Right lobe of liver (tissue), 6 donors: Measurements from ENCODE around the gene PPARA. TPM values are rescaled to one million over a fixed set of nuclear protein-coding genes. Genes with fewer than 3 reads are reported as not detected.

Source experiments
- ATAC-seq, 4 donors: fragments of 200-7000 bp; cut with Tn5 transposase; one replicate each; pipeline ENCODE4 v1.9.1; 2020; ENCODE audit warnings: mild to moderate bottlenecking in 4 of 4, moderate library complexity in 4 of 4
- DNase-seq, 3 donors: peaks; one replicate each; pipeline ENCODE4 v3.0.0-alpha.2; 2020
- H3K27ac ChIP-seq, 3 donors: fragments of 200-600 bp; one replicate each; pipeline ENCODE4 v1.8.0; 2022
- H3K27me3 ChIP-seq, 2 donors: fragments of 200-600 bp; one replicate each; pipeline ENCODE4 v1.8.0; 2022
- H3K36me3 ChIP-seq, 4 donors: fragments of 200-600 bp; sonication (generic) in 1 of 4; one replicate each; pipeline versions ENCODE4 v1.5.1 to v1.8.0; 2017 to 2022; ENCODE audit warnings: control low read depth in 1 of 4
- H3K4me1 ChIP-seq, 4 donors: fragments of 200-600 bp; sonication (generic) in 1 of 4; one replicate each; pipeline versions ENCODE4 v1.5.1 to v1.8.0; 2017 to 2022; ENCODE audit warnings: control low read depth in 1 of 4
- H3K4me3 ChIP-seq, 3 donors: fragments of 200-600 bp; one replicate each; pipeline ENCODE4 v1.8.0; 2022
- H3K9me3 ChIP-seq, 4 donors: fragments of 200-600 bp; sonication (generic) in 1 of 4; one replicate each; pipeline versions ENCODE4 v1.5.1 to v1.8.0; 2017 to 2022; ENCODE audit warnings: control low read depth in 1 of 4
- POLR2A ChIP-seq: fragments of 450-650 bp; IDR thresholded peaks from one replicate; pipeline ENCODE4 v1.6.1; 2017; ENCODE audit warnings: antibody characterized with exemption, mild to moderate bottlenecking
- WGBS: methylation state at CpG from one replicate; pipeline ENCODE4 v1.1.6; 2018; ENCODE audit warnings: low coverage, low lambda C conversion rate; ENCODE audit not compliant: insufficient coverage; ENCODE audit errors: missing lambda C conversion rate; 5-methylcytosine and 5-hydroxymethylcytosine counted together
- intact Hi-C, 2 donors: fragments of 100-400 bp; cut with DNase I; formaldehyde crosslinking; loops; one replicate each; pipeline versions ENCODE4 v1.11.2 to v1.14.1; 2022
- total RNA-seq, 6 experiments: library from RNA; depleted of rRNA in 2 of 6; stranded (reverse); fragments of >200 nt in 2 of 6; fragmentation: NEBNext Ultra II Directional in 3 of 6; extraction: Animal tissue kit (Norgen Biotek cat#: 25700) in 3 of 6; gene quantifications; one replicate each; pipeline versions ENCODE4 v1.1.0 to v1.2.4, GENCODE V29; 2016 to 2023
- TF ChIP-seq, protein P1 (sequence below), 4 donors: fragments of 200-600 bp in 3 of 4; fragments of 450-650 bp in 1 of 4; IDR thresholded peaks; one replicate each; pipeline versions ENCODE4 v1.5.1 to v1.8.0; 2016 to 2022; ENCODE audit warnings: antibody characterized with exemption in 4 of 4, mild to moderate bottlenecking in 2 of 4
- donor health status: DM: no; HTN: yes; CAD: no.
- donor health status: DM: no; HTN: no; CAD: no.
- donor health status: DM: no; HTN: no; CAD: no.
- donor health status: DM: no; HTN: yes; CAD: no.
- donor health status: DM: no; HTN: yes; CAD: no.

PPARA gene
- total RNA-seq, 6 experiments from 2014 or later: 64.4 to 152 (median 95.1) TPM

DNA sequence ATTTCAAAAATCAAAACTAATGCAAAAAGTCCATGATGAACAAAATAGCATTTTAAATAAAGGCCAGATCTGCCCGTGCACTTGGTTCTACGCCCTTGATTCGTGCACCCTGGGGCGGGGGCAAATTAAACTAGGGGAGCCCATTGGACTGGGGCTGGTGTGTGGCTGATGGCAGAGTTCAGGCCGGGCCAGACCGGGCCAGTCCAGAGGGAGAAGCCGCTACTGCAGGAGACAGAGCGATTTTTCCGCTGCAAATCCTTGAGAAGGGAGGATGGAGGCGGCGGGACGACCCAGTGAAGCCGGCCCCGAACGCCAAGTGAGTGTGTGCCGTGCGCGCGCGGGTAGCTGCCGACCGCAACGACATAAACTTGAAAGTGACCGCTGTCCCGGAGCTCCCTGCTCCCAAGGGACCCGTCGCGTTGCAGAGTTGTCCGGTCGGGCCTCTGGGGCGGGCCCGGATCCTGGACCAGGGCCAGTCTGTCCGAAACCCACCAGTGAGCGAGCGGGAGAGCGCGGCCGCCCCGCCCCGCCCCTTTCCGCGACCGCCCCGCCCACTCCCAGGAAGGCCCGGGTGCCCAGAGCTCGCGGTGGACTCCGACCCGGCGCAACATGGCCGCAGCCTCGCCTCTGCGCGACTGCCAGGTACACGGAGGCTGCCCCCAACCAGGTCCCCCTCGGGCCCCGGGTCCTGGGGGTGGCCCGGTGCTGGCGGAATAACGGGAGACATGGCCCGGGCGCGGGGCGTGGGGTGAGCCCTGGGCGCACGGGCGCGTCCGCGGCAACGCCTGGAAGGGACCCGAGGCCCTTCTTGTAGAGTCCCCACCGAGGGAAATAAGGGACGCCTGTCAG, 117.3 kb downstream of the PPARA start, which contains the start of gene TTC38:
TSS of gene TTC38 (plus strand) at position 578 of the 849 bp plus-strand sequence. CDS start at position 610, 32 bp downstream.
- TF ChIP-seq, protein P1, sequence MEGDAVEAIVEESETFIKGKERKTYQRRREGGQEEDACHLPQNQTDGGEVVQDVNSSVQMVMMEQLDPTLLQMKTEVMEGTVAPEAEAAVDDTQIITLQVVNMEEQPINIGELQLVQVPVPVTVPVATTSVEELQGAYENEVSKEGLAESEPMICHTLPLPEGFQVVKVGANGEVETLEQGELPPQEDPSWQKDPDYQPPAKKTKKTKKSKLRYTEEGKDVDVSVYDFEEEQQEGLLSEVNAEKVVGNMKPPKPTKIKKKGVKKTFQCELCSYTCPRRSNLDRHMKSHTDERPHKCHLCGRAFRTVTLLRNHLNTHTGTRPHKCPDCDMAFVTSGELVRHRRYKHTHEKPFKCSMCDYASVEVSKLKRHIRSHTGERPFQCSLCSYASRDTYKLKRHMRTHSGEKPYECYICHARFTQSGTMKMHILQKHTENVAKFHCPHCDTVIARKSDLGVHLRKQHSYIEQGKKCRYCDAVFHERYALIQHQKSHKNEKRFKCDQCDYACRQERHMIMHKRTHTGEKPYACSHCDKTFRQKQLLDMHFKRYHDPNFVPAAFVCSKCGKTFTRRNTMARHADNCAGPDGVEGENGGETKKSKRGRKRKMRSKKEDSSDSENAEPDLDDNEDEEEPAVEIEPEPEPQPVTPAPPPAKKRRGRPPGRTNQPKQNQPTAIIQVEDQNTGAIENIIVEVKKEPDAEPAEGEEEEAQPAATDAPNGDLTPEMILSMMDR (IDR thresholded peaks at IDR 0.05): no peak
- peak; percentile 81 for TF ChIP-seq POLR2A
- peak; percentile 96 to 98 (median 97) for DNase-seq
- under 1% methylated on average over 22 of the region's 74 CpGs for WGBS
- no peaks in the 10 kb centered on the region for H3K27me3 ChIP-seq
- peaks cover 0 to 42% (median 12%) of the 10 kb centered on the region in 4 donors for H3K4me1 ChIP-seq
- peak within 1 kb of the TSS; percentile 73 to 92 (median 92) for H3K27ac ChIP-seq
- ATAC-seq: peak; percentile 86 to 92 (median 86)
- peak within 1 kb of the TSS; percentile 84 to 100 (median 87) for H3K4me3 ChIP-seq
- peaks cover 0 to 24% (median 8%) of the 10 kb centered on the region in 4 donors for H3K36me3 ChIP-seq
- H3K9me3 ChIP-seq: no peaks in the 10 kb centered on the region
- intact Hi-C loops: no loop called here

GRCh38 chr22:46269564-46269963, 119.2 kb downstream of the PPARA start:
- Histone ChIP-seq H3K36me3 (peaks cover 0 to 44% (median 21%) of the 10 kb centered on the region in 4 donors), H3K27ac (peak overlapping the region in 2 of 3 donors; percentile 92), H3K4me3 (peak overlapping the region; percentile 84 to 100 (median 87)), H3K27me3 (no peaks in the 10 kb centered on the region), H3K9me3 (no peaks in the 10 kb centered on the region), H3K4me1 (peaks cover 0 to 42% (median 10%) of the 10 kb centered on the region in 4 donors)
- DNase-seq: peak in 2 of 3 donors; percentile 62 to 80
- ATAC-seq: peak; percentile 65 to 74 (median 68)
- 67% methylated on average over 1 of the region's 11 CpGs for WGBS
- TF ChIP-seq POLR2A: no peak
- TF ChIP-seq, protein P1 (IDR thresholded peaks at IDR 0.05): no peak
- intact Hi-C loops: no loop called here

GRCh38 chr22:46272196-46272595, 121.9 kb downstream of the PPARA start:
- Histone ChIP-seq H3K4me3 (no peak overlapping the region), H3K9me3 (no peaks in the 10 kb centered on the region), H3K4me1 (peaks cover 0 to 29% (median 5%) of the 10 kb centered on the region in 4 donors), H3K36me3 (peaks cover 0 to 70% (median 40%) of the 10 kb centered on the region in 4 donors), H3K27me3 (no peaks in the 10 kb centered on the region), H3K27ac (no peak overlapping the region)
- DNase-seq (no peak), ATAC-seq (no peak)
- TF ChIP-seq, protein P1 (IDR thresholded peaks at IDR 0.05): no peak
- TF ChIP-seq POLR2A: no peak
- intact Hi-C loops: no loop called here
- 92% methylated on average over 8 of the region's 8 CpGs for WGBS

DNA sequence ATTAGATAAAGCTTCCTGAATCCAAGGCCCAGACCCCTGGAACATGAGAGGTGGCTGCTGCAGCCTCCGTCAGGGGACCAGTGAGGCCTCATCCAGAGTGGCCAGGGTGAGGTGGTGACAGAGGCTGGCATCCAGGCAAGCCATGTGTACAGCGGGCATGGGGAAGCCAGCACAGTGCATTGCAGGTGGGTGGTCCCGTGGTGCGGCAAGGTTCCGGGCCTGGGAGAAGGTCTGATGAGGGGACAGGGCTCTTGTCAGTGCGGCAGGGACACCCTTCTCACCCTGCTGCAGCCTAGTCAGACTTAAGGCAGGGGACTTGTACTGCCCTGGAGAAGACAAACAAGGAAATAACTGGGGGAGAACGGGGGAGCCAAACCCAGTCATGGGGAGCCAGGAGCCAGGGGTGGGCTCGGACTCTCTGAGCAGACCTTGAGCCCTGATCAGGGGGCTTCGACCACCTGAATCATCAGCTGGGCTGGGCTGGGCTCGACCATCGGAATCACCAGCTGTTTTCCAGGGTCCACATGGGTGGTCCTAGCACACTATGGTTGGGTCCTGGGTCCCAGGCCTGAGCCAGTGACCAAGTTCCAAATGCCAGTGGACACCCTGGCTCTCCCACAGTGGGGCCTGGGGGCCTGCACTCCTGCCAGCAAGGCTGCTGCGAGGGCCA, 122.6 kb downstream of the PPARA start:
- no peaks in the 10 kb centered on the region for H3K9me3 ChIP-seq
- H3K4me1 ChIP-seq: peaks cover 0 to 28% (median 5%) of the 10 kb centered on the region in 4 donors
- intact Hi-C loops: no loop called here
- no peak overlapping the region for H3K27ac ChIP-seq
- peaks cover 0 to 77% (median 43%) of the 10 kb centered on the region in 4 donors for H3K36me3 ChIP-seq
- WGBS: 100% methylated on average over 5 of the region's 12 CpGs
- H3K27me3 ChIP-seq: no peaks in the 10 kb centered on the region
- H3K4me3 ChIP-seq: no peak overlapping the region
- no peak for TF ChIP-seq POLR2A
- TF ChIP-seq, protein P1 (IDR thresholded peaks at IDR 0.05): no peak
- ATAC-seq (no peak), DNase-seq (no peak)
